ENCODE results near the gene C1QA.
"Not testable (repeated sequence)": the region's sequence is repeated elsewhere in the genome, so short reads cannot be mapped to it uniquely, and the experiment has no call there.

The C1QA gene

GRCh38 chr1:22676151-22676550 is 39.7 kb downstream of the C1QA start:
- not testable (repeated sequence) for DNase-seq

DNA sequence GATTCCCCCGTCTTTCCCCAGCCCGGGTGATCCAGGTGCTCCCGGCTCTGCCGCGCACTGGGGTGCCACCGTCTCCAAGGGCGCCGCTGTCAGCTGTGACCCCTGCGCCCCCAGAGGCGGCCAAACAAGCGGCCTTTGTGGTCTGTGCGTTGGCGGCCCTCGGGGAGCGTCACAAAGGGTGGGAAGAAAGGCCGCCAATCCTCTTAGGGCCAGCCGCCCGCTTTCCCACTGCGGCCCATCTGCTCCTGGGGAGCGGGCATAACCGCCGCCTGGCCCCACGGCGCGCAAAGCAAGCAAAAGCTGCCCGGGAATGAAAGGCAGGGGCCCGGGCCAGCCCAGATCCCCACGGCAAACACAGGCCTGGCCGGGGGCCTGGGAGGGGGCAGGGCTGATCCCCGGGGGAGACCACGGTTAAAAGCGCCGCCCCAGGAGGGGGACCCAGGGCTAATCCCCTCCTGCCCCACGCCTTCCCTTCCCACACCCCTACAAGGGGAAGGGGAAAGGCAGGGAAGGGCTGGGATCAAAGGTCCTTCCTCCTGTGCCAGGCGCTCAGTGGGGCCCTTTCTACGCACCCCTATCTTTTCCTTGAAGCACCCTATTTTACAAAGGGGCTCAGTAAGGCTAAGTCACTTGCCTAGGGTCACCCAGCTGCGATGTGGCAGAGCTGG is 40.6 kb downstream of the C1QA start:
- DNase-seq, result no peak

DNA sequence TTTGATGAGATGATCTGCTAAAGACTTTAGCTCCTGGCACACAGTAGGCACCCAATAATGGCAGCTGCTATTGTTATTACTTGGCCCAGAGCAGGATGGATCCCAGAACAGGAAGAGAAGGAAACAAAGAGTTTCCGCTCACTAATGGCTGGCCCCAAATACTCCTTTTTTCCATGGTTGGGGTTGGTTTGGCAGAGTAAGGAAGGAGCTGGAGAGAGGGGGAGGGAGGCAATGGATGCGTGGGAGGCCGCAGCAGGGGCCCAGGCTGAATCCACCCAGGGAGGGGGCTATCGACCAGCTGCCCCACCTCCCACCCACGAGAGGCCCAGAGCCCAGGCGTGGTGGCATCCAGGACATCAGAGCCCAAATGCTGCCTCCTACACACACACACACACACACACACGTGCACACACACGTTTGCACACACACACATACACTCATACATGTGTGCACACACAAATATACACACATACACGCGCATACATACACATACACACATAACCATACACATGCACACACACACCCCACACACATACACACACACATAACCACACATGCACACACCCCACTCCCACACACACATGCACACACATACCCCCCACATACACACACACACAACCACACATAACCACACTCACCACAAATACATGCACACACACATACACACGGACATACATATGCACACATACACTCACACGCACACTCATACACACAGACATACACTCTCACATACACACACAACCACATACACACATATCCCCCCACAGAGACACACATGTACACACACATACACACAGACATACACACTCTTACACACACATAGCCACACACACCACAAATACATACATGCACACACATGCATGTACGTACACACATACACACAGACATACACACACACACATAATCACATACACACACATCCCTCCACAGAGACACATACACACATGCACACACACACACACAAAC is 41.8 kb downstream of the C1QA start:
- DNase-seq, result no peak

GRCh38 chr1:22680726-22681125 is 44.3 kb downstream of the C1QA start:
- no peak for DNase-seq

- no peak for DNase-seq
Measured at GRCh38 chr1:22681556-22682276, 45.3 kb downstream of the C1QA start.

GRCh38 chr1:22683547-22683946 is 47.1 kb downstream of the C1QA start:
- no peak for DNase-seq

DNA sequence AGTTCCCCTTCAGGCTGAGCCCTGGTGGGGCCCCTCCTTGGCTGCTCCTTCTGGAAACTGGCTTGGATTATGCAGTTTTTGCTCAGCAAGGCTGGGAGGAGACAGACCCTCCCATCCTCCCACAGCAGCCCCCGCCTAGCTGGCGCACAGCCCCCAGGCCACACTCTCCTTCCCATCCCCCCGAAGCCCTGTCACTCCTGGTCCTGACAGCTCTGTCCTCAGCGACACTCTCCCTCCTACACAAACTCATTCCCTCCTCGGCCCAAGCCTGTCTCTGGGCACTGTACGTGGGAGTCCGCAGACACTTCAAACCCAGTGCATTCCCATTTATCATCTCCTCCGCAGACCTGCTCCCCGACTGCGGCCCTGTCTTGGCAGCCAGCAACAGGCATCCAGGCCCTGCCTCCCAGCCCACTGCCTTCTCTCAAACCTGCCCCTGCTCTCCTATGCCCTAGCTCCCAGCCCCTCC is 49.2 kb downstream of the C1QA start:
- DNase-seq, result no peak

DNA sequence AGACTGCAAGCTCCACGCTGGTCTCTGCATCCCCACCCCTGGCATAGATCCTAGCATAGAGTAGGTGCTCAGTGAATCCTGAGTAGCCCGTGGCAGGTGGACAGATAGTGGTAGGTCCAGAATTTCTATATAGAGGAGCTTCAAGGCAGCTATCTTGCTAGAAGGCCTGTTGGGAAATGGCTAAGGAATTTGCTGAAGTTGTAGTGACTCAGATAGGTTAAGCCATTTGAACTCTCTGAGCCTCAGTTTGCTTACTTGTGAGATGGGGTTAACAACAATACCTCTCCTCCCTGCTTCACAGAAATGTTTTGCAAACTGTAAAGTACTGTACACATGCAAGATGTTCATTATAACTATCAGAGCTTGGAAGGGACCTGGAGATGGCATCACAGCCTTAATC is 50.8 kb downstream of the C1QA start:
- no peak for DNase-seq

- no peak for DNase-seq
Measured at GRCh38 chr1:22688466-22688865, 52.0 kb downstream of the C1QA start.

Measured in activated CD4-positive, CD25-positive, alpha-beta regulatory T cell (primary cell).